HepG2 (cell line): ENCODE results near the gene HNF1B. TPM values are rescaled to one million over a fixed set of nuclear protein-coding genes. Genes with fewer than 3 reads are reported as not detected.

Experiments used
- CBX2 ChIP-seq, 2 experiments: fragments of 200-600 bp in 1 of 2; sonication (generic); formaldehyde crosslinking in 1 of 2; IDR thresholded peaks; 2 replicates each; pipeline versions ENCODE4 v1.7.0 to v1.8.1; 2018 to 2022; ENCODE audit warnings: low read depth in 2 of 2, low read length in 1 of 2, mild to moderate bottlenecking in 1 of 2, missing genetic modification reagents in 1 of 2
- CENPBD1 ChIP-seq: sonication (generic); formaldehyde crosslinking; IDR thresholded peaks from 2 replicates; pipeline ENCODE4 v1.8.0; 2022; ENCODE audit warnings: missing genetic modification reagents, low read depth, mild to moderate bottlenecking, borderline replicate concordance
- EZH2 ChIP-seq: conservative IDR thresholded peaks from 2 replicates; pipeline ENCODE4 v1.6.1; 2012; ENCODE audit warnings: mild to moderate bottlenecking, low read depth, low read length, moderate library complexity
- GPBP1L1 ChIP-seq: sonication (generic); formaldehyde crosslinking; IDR thresholded peaks from 2 replicates; pipeline ENCODE4 v1.5.0; 2020; ENCODE audit warnings: mild to moderate bottlenecking, missing genetic modification reagents
- GPN1 ChIP-seq: sonication (generic); formaldehyde crosslinking; IDR thresholded peaks from 2 replicates; pipeline ENCODE4 v1.5.1; 2020; ENCODE audit warnings: missing genetic modification reagents, borderline replicate concordance
- IRF9 ChIP-seq: sonication (generic); formaldehyde crosslinking; IDR thresholded peaks from 2 replicates; pipeline ENCODE4 v1.8.0; 2022; ENCODE audit warnings: missing genetic modification reagents, mild to moderate bottlenecking, borderline replicate concordance
- KLF12 ChIP-seq: sonication (generic); formaldehyde crosslinking; IDR thresholded peaks from 2 replicates; pipeline ENCODE4 v1.4.0; 2020; ENCODE audit warnings: missing genetic modification reagents, borderline replicate concordance
- MED1 ChIP-seq: sonication (generic); formaldehyde crosslinking; IDR thresholded peaks from 2 replicates; pipeline ENCODE4 v1.4.0; 2020; ENCODE audit warnings: missing genetic modification reagents
- MTF1 ChIP-seq: sonication (generic); formaldehyde crosslinking; IDR thresholded peaks from 2 replicates; pipeline ENCODE4 v1.5.0; 2020; ENCODE audit warnings: missing genetic modification reagents
- NPAS2 ChIP-seq: sonication (generic); formaldehyde crosslinking; IDR thresholded peaks from 2 replicates; pipeline ENCODE4 v1.8.0; 2022; ENCODE audit warnings: mild to moderate bottlenecking, missing genetic modification reagents, borderline replicate concordance
- PHF5A ChIP-seq: IDR thresholded peaks from one replicate; pipeline ENCODE4 v1.6.1; 2018; ENCODE audit warnings: low read depth, missing genetic modification reagents; ENCODE audit not compliant: unreplicated experiment
- RNF2 ChIP-seq: fragments of 450-650 bp; conservative IDR thresholded peaks from 2 replicates; pipeline ENCODE4 v1.6.1; 2016; ENCODE audit warnings: low read depth
- SIX4 ChIP-seq: sonication (generic); formaldehyde crosslinking; IDR thresholded peaks from 2 replicates; pipeline ENCODE4 v1.4.0; 2020; ENCODE audit warnings: missing genetic modification reagents
- SNAPC4 ChIP-seq: sonication (generic); formaldehyde crosslinking; IDR thresholded peaks from 2 replicates; pipeline ENCODE4 v1.4.0; 2020; ENCODE audit warnings: mild to moderate bottlenecking, missing genetic modification reagents
- SOX6 ChIP-seq, 2 experiments: fragments of 450-650 bp in 1 of 2; sonication (generic) in 1 of 2; formaldehyde crosslinking in 1 of 2; IDR thresholded peaks; 2 replicates each; pipeline versions ENCODE4 v1.4.0 to v1.6.1; 2017 to 2020; ENCODE audit warnings: antibody characterized with exemption in 1 of 2, mild to moderate bottlenecking in 1 of 2, missing genetic modification reagents in 1 of 2
- ZBTB38 ChIP-seq: sonication (generic); formaldehyde crosslinking; IDR thresholded peaks from 2 replicates; pipeline ENCODE4 v1.5.1; 2020; ENCODE audit warnings: mild to moderate bottlenecking, missing genetic modification reagents
- ZNF207 ChIP-seq: fragments of 450-650 bp; IDR thresholded peaks from 2 replicates; pipeline ENCODE4 v1.6.1; 2016; ENCODE audit warnings: antibody characterized with exemption, borderline replicate concordance
- ZNF567 ChIP-seq: sonication (generic); formaldehyde crosslinking; IDR thresholded peaks from 2 replicates; pipeline ENCODE4 v1.8.1; 2023; ENCODE audit warnings: mild to moderate bottlenecking, missing genetic modification reagents, borderline replicate concordance
- ZNF569 ChIP-seq: sonication (generic); formaldehyde crosslinking; IDR thresholded peaks from 2 replicates; pipeline ENCODE4 v1.5.0; 2020; ENCODE audit warnings: mild to moderate bottlenecking, missing genetic modification reagents, moderate library complexity, borderline replicate concordance
- ZNF576 ChIP-seq: sonication (generic); formaldehyde crosslinking; IDR thresholded peaks from 2 replicates; pipeline ENCODE4 v1.4.0; 2020; ENCODE audit warnings: mild to moderate bottlenecking, missing genetic modification reagents
- polyA plus RNA-seq, 8 experiments: library from polyadenylated mRNA; depleted of rRNA in 3 of 8; stranded (reverse) in 7 of 8; unstranded in 1 of 8; fragments of >200 nt; fragmentation: Illumina TruSeq in 4 of 8; extraction: Trizol in 4 of 8; gene quantifications; 2 replicates each; pipeline versions ENCODE4 v1.2.1 to v1.2.3, GENCODE V29; 2011 to 2016; ENCODE audit warnings: low read depth in 4 of 8, missing spikeins in 1 of 8, mixed read lengths in 1 of 8; ENCODE audit not compliant: insufficient read depth in 1 of 8
- total RNA-seq, 5 experiments: library from RNA; depleted of rRNA; stranded (reverse); fragments of >200 nt; fragmentation: Illumina TruSeq; extraction: Trizol; gene quantifications; 2 replicates each; pipeline ENCODE4 v1.2.3, GENCODE V29; 2016; ENCODE audit warnings: low read depth in 1 of 5

HNF1B gene
- total and polyA plus RNA-seq, 2 of the 13 experiments (the other 11 are each of a cell fraction or from before 2014, with no cell fraction given): 1.9 to 5.3 TPM

- 0 out of 2 replicates have a peak, but pooled peaks have one; percentile 62 for TF ChIP-seq ZNF567 (CRISPR knock-in tag)
- no peak for TF ChIP-seq PHF5A (CRISPR knock-in tag)
- no peak for TF ChIP-seq ZBTB38 (CRISPR knock-in tag)
- TF ChIP-seq ZNF576 (CRISPR knock-in tag): no peak
- no peak for TF ChIP-seq GPBP1L1
- TF ChIP-seq ZNF207: no peak
- no peak for TF ChIP-seq RNF2
- TF ChIP-seq SOX6 (IDR thresholded peaks at IDR 0.05): no peak
- peak; percentile 90 for TF ChIP-seq SOX6 (CRISPR knock-in tag; IDR thresholded peaks at IDR 0.05)
- no peak for TF ChIP-seq ZNF569
- no peak for TF ChIP-seq CBX2 (IDR thresholded peaks at IDR 0.05; ENCODE audit: low read depth, low read length)
- no peak for TF ChIP-seq CBX2 (CRISPR knock-in tag; IDR thresholded peaks at IDR 0.05; ENCODE audit: low read depth)
- no peak for TF ChIP-seq MTF1
- TF ChIP-seq EZH2: no peak
- peak; percentile 79 for TF ChIP-seq SIX4
- TF ChIP-seq NPAS2 (CRISPR knock-in tag): no peak
- TF ChIP-seq MED1: peak; percentile 79
- TF ChIP-seq SNAPC4 (CRISPR knock-in tag): 0 out of 2 replicates have a peak, but pooled peaks have one; percentile 46
- no peak for TF ChIP-seq CENPBD1 (CRISPR knock-in tag)
- TF ChIP-seq KLF12 (CRISPR knock-in tag): no peak
- TF ChIP-seq GPN1: no peak
- TF ChIP-seq IRF9 (CRISPR knock-in tag): no peak
These were observed 46.5 kb downstream of the HNF1B start (continued) for GRCh38 chr17:37698132-37698910.
